SW480 (cell line): Measurements from ENCODE around the gene CHMP5.
"Not testable (repeated sequence)": the region's sequence is repeated elsewhere in the genome, so short reads cannot be mapped to it uniquely, and the experiment has no call there.

Experiments used
- DNase-seq: peaks from one replicate; pipeline ENCODE4 v3.0.0-alpha.2; 2016; ENCODE audit warnings: low spot score

Gene CHMP5

GRCh38 chr9:33277484-33277883 is 12.6 kb downstream of the CHMP5 start:
- DNase-seq: no peak

GRCh38 chr9:33285502-33285901 is 20.7 kb downstream of the CHMP5 start:
- DNase-seq: no peak

GRCh38 chr9:33287087-33287490 is 22.2 kb downstream of the CHMP5 start:
- DNase-seq: peak; percentile 66

- DNase-seq: no peak
Observed at GRCh38 chr9:33288235-33288634, 23.4 kb downstream of the CHMP5 start.

GRCh38 chr9:33288828-33289483 is 24.1 kb downstream of the CHMP5 start:
- no peak for DNase-seq

- peak; percentile 7 for DNase-seq
Observed at GRCh38 chr9:33289496-33289895, 24.6 kb downstream of the CHMP5 start.

- no peak for DNase-seq
Observed at GRCh38 chr9:33289936-33290246, 25.0 kb downstream of the CHMP5 start.

- DNase-seq: peak; percentile 95
Observed at GRCh38 chr9:33290247-33291030, 25.6 kb downstream of the CHMP5 start, which contains the start of gene NFX1. Gene NFX1 (plus strand): TSS chr9:33290516. CDS start chr9:33290573, 57 bp downstream.

GRCh38 chr9:33291031-33291397 is 26.2 kb downstream of the CHMP5 start:
- DNase-seq: no peak

- DNase-seq: no peak
Observed at GRCh38 chr9:33291901-33292300, 27.1 kb downstream of the CHMP5 start.

- no peak for DNase-seq
Observed at GRCh38 chr9:33293782-33294181, 28.9 kb downstream of the CHMP5 start.

GRCh38 chr9:33294670-33295432 is 30.0 kb downstream of the CHMP5 start:
- no peak for DNase-seq

GRCh38 chr9:33295571-33295970 is 30.7 kb downstream of the CHMP5 start:
- no peak for DNase-seq

GRCh38 chr9:33297432-33297831 is 32.6 kb downstream of the CHMP5 start:
- no peak for DNase-seq

GRCh38 chr9:33300546-33300945 is 35.7 kb downstream of the CHMP5 start:
- no peak for DNase-seq

- no peak for DNase-seq
Observed at GRCh38 chr9:33304362-33304761, 39.5 kb downstream of the CHMP5 start.

- no peak for DNase-seq
Observed at GRCh38 chr9:33306037-33306436, 41.2 kb downstream of the CHMP5 start.

GRCh38 chr9:33307067-33307466 is 42.2 kb downstream of the CHMP5 start:
- DNase-seq: no peak

- no peak for DNase-seq
Observed at GRCh38 chr9:33309903-33310302, 45.1 kb downstream of the CHMP5 start.

GRCh38 chr9:33310748-33311147 is 45.9 kb downstream of the CHMP5 start:
- DNase-seq: no peak

- no peak for DNase-seq
Observed at GRCh38 chr9:33311953-33312352, 47.1 kb downstream of the CHMP5 start.

GRCh38 chr9:33315371-33315770 is 50.5 kb downstream of the CHMP5 start:
- DNase-seq: no peak

- not testable (repeated sequence) for DNase-seq
Observed at GRCh38 chr9:33317136-33317535, 52.3 kb downstream of the CHMP5 start.
